ENCODE results near the gene PCDHGA4.
A peak's percentile ranks its signal among the peaks of the same experiment; 100 is the strongest.
"Not testable (repeated sequence)": the region's sequence is repeated elsewhere in the genome, so short reads cannot be mapped to it uniquely, and the experiment has no call there.

DNA sequence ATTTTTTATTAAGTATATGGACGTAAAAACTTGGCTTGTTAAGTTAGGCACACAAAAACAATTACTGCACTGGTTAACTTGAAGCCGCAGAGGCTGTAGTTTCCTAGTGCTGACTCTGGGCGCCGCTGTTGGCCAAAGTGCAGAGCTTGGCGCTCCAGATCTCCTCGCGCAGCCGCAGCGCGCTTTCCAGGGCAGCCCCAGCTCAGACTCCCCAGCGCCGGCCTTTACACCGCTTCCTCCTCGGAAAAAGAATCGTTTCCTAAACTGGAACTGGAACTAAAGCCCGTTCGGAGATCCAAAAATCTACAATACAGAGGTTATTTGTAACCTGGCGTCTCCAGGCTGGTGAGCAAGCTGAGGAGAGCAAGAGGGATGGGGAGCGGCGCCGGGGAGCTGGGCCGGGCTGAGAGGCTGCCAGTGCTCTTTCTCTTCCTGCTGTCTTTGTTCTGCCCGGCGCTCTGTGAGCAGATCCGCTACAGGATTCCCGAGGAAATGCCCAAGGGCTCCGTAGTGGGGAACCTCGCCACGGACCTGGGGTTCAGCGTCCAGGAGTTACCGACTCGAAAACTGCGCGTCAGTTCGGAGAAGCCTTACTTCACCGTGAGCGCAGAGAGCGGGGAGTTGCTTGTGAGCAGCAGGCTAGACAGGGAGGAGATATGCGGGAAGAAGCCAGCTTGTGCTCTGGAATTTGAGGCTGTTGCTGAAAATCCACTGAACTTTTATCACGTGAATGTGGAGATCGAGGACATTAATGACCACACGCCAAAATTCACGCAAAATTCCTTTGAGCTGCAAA, 43.1 kb downstream of the PCDHGA4 start, which contains the start of gene PCDHGB5:
- TF ChIP-seq, protein P1, sequence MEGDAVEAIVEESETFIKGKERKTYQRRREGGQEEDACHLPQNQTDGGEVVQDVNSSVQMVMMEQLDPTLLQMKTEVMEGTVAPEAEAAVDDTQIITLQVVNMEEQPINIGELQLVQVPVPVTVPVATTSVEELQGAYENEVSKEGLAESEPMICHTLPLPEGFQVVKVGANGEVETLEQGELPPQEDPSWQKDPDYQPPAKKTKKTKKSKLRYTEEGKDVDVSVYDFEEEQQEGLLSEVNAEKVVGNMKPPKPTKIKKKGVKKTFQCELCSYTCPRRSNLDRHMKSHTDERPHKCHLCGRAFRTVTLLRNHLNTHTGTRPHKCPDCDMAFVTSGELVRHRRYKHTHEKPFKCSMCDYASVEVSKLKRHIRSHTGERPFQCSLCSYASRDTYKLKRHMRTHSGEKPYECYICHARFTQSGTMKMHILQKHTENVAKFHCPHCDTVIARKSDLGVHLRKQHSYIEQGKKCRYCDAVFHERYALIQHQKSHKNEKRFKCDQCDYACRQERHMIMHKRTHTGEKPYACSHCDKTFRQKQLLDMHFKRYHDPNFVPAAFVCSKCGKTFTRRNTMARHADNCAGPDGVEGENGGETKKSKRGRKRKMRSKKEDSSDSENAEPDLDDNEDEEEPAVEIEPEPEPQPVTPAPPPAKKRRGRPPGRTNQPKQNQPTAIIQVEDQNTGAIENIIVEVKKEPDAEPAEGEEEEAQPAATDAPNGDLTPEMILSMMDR (IDR thresholded peaks at IDR 0.05) = peak in 4 of 6 experiments; percentile 25 to 46 (median 34)
- not testable (repeated sequence) for TF ChIP-seq POLR2A (IDR thresholded peaks at IDR 0.05)

All from Peyer's patch (tissue), 4 donors.